Superior temporal gyrus (tissue), 1 donor: ENCODE data around the gene EP300.
A peak's percentile ranks its signal among the peaks of the same experiment; 100 is the strongest.

Experiments
- DNase-seq: peaks from one replicate; pipeline ENCODE4 v3.0.0-alpha.2; 2016; ENCODE audit errors: extremely low spot score

EP300 gene

GRCh38 chr22:41204992-41205900 is 112.9 kb downstream of the EP300 start, which contains the start of gene L3MBTL2:
Gene L3MBTL2, plus strand, starts transcription at chr22:41205312. Its CDS starts 51 bp downstream, at chr22:41205363.
- DNase-seq = peak; percentile 99

- DNase-seq = no peak
Measured at GRCh38 chr22:41206719-41207118, 114.3 kb downstream of the EP300 start.

GRCh38 chr22:41215409-41215808 is 123.0 kb downstream of the EP300 start:
- DNase-seq = no peak

GRCh38 chr22:41215926-41216325 is 123.5 kb downstream of the EP300 start:
- DNase-seq = no peak

GRCh38 chr22:41216984-41217383 is 124.6 kb downstream of the EP300 start:
- DNase-seq = no peak

- DNase-seq = peak; percentile 68
Measured at GRCh38 chr22:41217553-41218157, 125.3 kb downstream of the EP300 start.

GRCh38 chr22:41222846-41223507 is 130.6 kb downstream of the EP300 start:
- DNase-seq = no peak

GRCh38 chr22:41223535-41223934 is 131.1 kb downstream of the EP300 start:
- no peak for DNase-seq

GRCh38 chr22:41226723-41227655 is 134.6 kb downstream of the EP300 start:
- no peak for DNase-seq

- no peak for DNase-seq
Measured at GRCh38 chr22:41229215-41229614, 136.8 kb downstream of the EP300 start.
